Ectodermal cell (in vitro differentiated cells): ENCODE data around the gene CACNA1E.

Source experiments
- H3K27ac ChIP-seq: 2 replicates; pipeline ENCODE4 v1.7.0; 2013; ENCODE audit warnings: mild to moderate bottlenecking, low read depth, low read length; ENCODE audit not compliant: insufficient read depth, poor library complexity, severe bottlenecking
- H3K27me3 ChIP-seq: 2 replicates; pipeline ENCODE4 v1.7.0; 2013; ENCODE audit warnings: mild to moderate bottlenecking, low read length; ENCODE audit not compliant: insufficient read depth, control insufficient read depth, poor library complexity, severe bottlenecking
- H3K36me3 ChIP-seq: one replicate; pipeline ENCODE4 v1.7.0; 2013; ENCODE audit warnings: low read length; ENCODE audit not compliant: control insufficient read depth, insufficient read depth
- H3K4me1 ChIP-seq: one replicate; pipeline ENCODE4 v1.7.0; 2013; ENCODE audit warnings: low read length; ENCODE audit not compliant: control insufficient read depth, insufficient read depth
- H3K4me3 ChIP-seq: 2 replicates; pipeline ENCODE4 v1.7.0; 2013; ENCODE audit warnings: low read depth, low read length, control low read depth; ENCODE audit not compliant: insufficient read depth
- H3K9me3 ChIP-seq: 2 replicates; pipeline ENCODE4 v1.7.0; 2013; ENCODE audit warnings: mild to moderate bottlenecking, low read length, moderate library complexity; ENCODE audit not compliant: control insufficient read depth
- WGBS, 2 experiments: methylation state at CpG; one replicate each; pipeline ENCODE4 v1.1.7; 2013; ENCODE audit warnings: missing lambda C conversion rate in 2 of 2; 5-methylcytosine and 5-hydroxymethylcytosine counted together

The CACNA1E gene

GRCh38 chr1:181768211-181768929 is 285.1 kb downstream of the CACNA1E start:
- no peaks in the 10 kb centered on the region for H3K27me3 ChIP-seq
- WGBS, 2 experiments, result 83 to 98% methylated on average over 2 to 3 of the region's 3 CpGs
- H3K4me3 ChIP-seq, result no peak overlapping the region
- no peaks in the 10 kb centered on the region for H3K36me3 ChIP-seq
- H3K27ac ChIP-seq, result no peak overlapping the region
- no peaks in the 10 kb centered on the region for H3K4me1 ChIP-seq
- H3K9me3 ChIP-seq, result no peaks in the 10 kb centered on the region

GRCh38 chr1:181768930-181769280 is 285.6 kb downstream of the CACNA1E start:
- Histone ChIP-seq H3K4me1 (no peaks in the 10 kb centered on the region), H3K27me3 (no peaks in the 10 kb centered on the region), H3K9me3 (no peaks in the 10 kb centered on the region), H3K27ac (no peak overlapping the region), H3K4me3 (no peak overlapping the region), H3K36me3 (no peaks in the 10 kb centered on the region)
- 93 to 95% methylated on average over 4 of the region's 4 CpGs for WGBS, 2 experiments

GRCh38 chr1:181769846-181770245 is 286.5 kb downstream of the CACNA1E start:
- H3K27me3 ChIP-seq, result no peaks in the 10 kb centered on the region
- H3K9me3 ChIP-seq, result no peaks in the 10 kb centered on the region
- no peak overlapping the region for H3K4me3 ChIP-seq
- no peaks in the 10 kb centered on the region for H3K36me3 ChIP-seq
- no peak overlapping the region for H3K27ac ChIP-seq
- no peaks in the 10 kb centered on the region for H3K4me1 ChIP-seq

GRCh38 chr1:181772714-181773113 is 289.4 kb downstream of the CACNA1E start:
- H3K9me3 ChIP-seq, result no peaks in the 10 kb centered on the region
- H3K27me3 ChIP-seq, result no peaks in the 10 kb centered on the region
- no peaks in the 10 kb centered on the region for H3K36me3 ChIP-seq
- WGBS, 2 experiments, result no CpG with 5 or more reads among the region's 1 CpG
- no peaks in the 10 kb centered on the region for H3K4me1 ChIP-seq
- H3K4me3 ChIP-seq, result no peak overlapping the region
- H3K27ac ChIP-seq, result no peak overlapping the region

- 96% methylated on average over 10 of the region's 10 CpGs for whole genome bisulfite sequencing, 2 experiments
- no peaks in the 10 kb centered on the region for H3K27me3 ChIP-seq
- H3K4me1 ChIP-seq, result peaks cover 10% of the 10 kb centered on the region
- no peak overlapping the region for H3K4me3 ChIP-seq
- no peaks in the 10 kb centered on the region for H3K36me3 ChIP-seq
- H3K9me3 ChIP-seq, result no peaks in the 10 kb centered on the region
- H3K27ac ChIP-seq, result no peak overlapping the region
Measured at GRCh38 chr1:181776044-181776443, 292.7 kb downstream of the CACNA1E start.

GRCh38 chr1:181777286-181777685 is 294.0 kb downstream of the CACNA1E start:
- Histone ChIP-seq H3K27me3 (no peaks in the 10 kb centered on the region), H3K9me3 (no peaks in the 10 kb centered on the region)
- 90 to 94% methylated on average over 2 of the region's 2 CpGs for WGBS, 2 experiments

GRCh38 chr1:181777812-181778211 is 294.5 kb downstream of the CACNA1E start:
- Histone ChIP-seq H3K4me1 (peaks cover 10% of the 10 kb centered on the region), H3K27ac (no peak overlapping the region), H3K27me3 (no peaks in the 10 kb centered on the region), H3K4me3 (no peak overlapping the region), H3K36me3 (no peaks in the 10 kb centered on the region), H3K9me3 (no peaks in the 10 kb centered on the region)
- 79 to 88% methylated on average over 1 of the region's 1 CpG for WGBS, 2 experiments

More at GRCh38 chr1:181777286-181777685, 294.0 kb downstream of the CACNA1E start:
- no peak overlapping the region for H3K27ac ChIP-seq
- H3K4me1 ChIP-seq, result peaks cover 10% of the 10 kb centered on the region
- no peak overlapping the region for H3K4me3 ChIP-seq
- no peaks in the 10 kb centered on the region for H3K36me3 ChIP-seq

- Histone ChIP-seq H3K27ac (no peak overlapping the region), H3K27me3 (no peaks in the 10 kb centered on the region), H3K9me3 (no peaks in the 10 kb centered on the region), H3K4me3 (no peak overlapping the region), H3K4me1 (peaks cover 15% of the 10 kb centered on the region), H3K36me3 (no peaks in the 10 kb centered on the region)
- WGBS, 2 experiments, result 45 to 49% methylated on average over 4 of the region's 4 CpGs
Measured at GRCh38 chr1:181778640-181779260, 295.4 kb downstream of the CACNA1E start.

GRCh38 chr1:181779343-181779742 is 296.0 kb downstream of the CACNA1E start:
- WGBS, 2 experiments, result 88 to 93% methylated on average over 6 of the region's 6 CpGs
- Histone ChIP-seq H3K27ac (no peak overlapping the region), H3K27me3 (no peaks in the 10 kb centered on the region), H3K9me3 (no peaks in the 10 kb centered on the region), H3K4me3 (no peak overlapping the region), H3K36me3 (no peaks in the 10 kb centered on the region), H3K4me1 (peaks cover 15% of the 10 kb centered on the region)

GRCh38 chr1:181783208-181783607 is 299.9 kb downstream of the CACNA1E start:
- Histone ChIP-seq H3K4me3 (no peak overlapping the region), H3K27ac (no peak overlapping the region), H3K4me1 (peaks cover 15% of the 10 kb centered on the region), H3K27me3 (no peaks in the 10 kb centered on the region), H3K9me3 (no peaks in the 10 kb centered on the region), H3K36me3 (no peaks in the 10 kb centered on the region)
- 22 to 25% methylated on average over 1 to 2 of the region's 2 CpGs for WGBS, 2 experiments
